ENCODE results near the gene ITGA11.

The ITGA11 gene

GRCh38 chr15:68261980-68262379 lies 170.0 kb downstream of the ITGA11 start:
- no peak for DNase-seq

DNA sequence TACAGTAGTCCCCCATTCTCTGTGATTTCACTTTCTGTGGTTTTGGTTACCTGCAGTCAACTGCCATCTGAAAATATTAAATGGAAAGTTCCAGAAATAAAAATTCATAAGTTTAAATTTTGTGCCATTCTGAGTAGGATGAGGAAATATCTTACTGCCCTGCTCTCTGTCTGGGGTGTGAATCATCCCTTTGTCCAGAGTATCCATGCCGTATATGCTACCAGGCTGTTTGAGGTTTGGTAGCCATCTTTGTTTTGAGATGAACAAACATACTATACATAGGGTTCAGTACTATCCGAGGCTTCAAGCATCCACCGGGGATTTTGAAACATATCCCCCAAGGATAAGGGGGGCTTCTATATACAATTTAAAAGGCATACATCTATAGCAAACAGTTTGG lies 170.7 kb downstream of the ITGA11 start:
- DNase-seq: no peak

GRCh38 chr15:68259883-68260282 lies 172.1 kb downstream of the ITGA11 start:
- no peak for DNase-seq

GRCh38 chr15:68258692-68259091 lies 173.3 kb downstream of the ITGA11 start:
- no peak for DNase-seq

DNA sequence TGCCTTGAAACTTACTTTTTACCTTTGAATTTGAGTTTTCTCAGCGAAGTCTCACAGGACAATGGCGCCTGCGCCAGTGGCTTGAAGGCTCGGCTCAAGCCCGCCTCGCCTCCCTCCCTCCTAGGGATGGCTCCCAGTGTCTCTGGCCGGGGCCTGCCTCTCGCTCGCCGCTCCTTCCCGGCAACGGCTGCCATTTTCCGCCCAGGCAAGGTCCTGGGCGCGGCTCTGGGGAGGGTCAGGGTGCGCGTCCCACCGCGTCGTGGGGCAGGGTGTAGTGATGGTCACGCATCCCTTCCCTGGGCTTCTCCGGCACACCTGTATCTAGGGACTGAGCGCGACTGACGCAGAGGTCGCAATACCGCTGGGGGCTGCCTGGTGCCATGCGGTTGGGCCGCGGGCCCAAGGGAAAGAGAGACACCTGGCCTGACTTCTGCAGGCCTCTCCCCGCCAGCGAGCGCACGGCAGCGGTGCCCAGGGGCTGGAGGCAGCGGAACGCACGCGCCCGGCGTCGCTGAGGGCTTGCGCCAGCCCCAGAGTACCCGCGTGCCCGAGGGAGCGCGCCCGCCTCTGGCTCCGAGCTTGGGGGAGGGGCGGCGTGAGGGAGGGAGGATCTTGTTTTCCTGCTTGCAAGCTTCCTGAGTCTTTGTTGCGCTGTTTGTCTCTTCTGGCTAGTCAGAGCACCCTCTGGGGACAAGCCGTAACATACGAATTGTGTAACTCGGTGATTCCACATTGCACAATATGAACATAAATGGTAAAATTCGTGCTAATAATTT lies 175.1 kb downstream of the ITGA11 start:
- peak; percentile 64 for DNase-seq

GRCh38 chr15:68252925-68253534 lies 178.9 kb downstream of the ITGA11 start:
- peak; percentile 68 for DNase-seq

DNA sequence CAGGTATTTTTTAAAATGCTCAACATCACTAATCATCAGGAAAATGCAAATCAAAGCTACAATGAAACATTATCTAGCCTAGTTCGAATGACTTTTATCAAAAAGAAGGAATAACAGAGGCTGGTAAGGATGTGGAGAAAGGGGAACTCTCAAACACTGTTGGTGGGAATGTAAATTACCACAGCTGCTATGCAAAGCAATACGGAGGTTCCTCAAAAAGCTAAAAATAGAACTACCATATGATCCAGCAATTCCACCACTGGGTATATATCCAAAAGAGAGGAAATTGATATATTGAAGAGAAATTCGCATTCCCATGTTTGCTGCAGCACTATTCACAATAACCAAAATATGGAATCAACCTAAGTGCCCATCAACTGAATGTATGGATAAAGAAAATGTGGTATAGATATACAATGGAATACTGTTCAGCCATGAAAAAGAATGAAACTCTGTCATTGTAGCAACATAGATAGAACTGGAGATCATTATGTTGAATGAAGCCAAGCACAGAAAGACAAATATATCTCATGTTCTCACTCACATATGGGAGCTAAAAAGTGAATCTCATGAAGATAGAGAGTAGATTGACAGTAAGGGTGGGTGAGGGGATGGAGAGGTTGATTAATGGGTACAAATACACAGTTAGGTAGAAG lies 182.8 kb downstream of the ITGA11 start:
- DNase-seq: no peak
